ENCODE results near the gene RIC3.

GRCh38 chr11:8196749-8197148, 27.9 kb upstream of the RIC3 start:
- no peak for TF ChIP-seq CTCF (IDR thresholded peaks at IDR 0.05; ENCODE audit: insufficient read depth, low read depth, low read length)
- no peak for TF ChIP-seq EZH2 (IDR thresholded peaks at IDR 0.05; ENCODE audit: insufficient read depth, low read length)
